Naive B cell (primary cell): ENCODE data around the gene ACADS. TPM values are rescaled to one million over a fixed set of nuclear protein-coding genes. Genes with fewer than 3 reads are reported as not detected.

ENCODE experiments used
- ATAC-seq, 2 donors: fragments of 150-1000 bp; cut with Tn5 transposase; 2 replicates each; pipeline ENCODE4 v1.10.0; 2021; ENCODE audit warnings: low read depth in 2 of 2, mild to moderate bottlenecking in 2 of 2, moderate library complexity in 2 of 2
- DNase-seq: peaks from one replicate; pipeline ENCODE4 v3.0.0; 2022
- H3K27ac Mint-ChIP-seq, 6 donors: one replicate each; pipeline ENCODE4 v1.8.0; 2020 to 2022; ENCODE audit warnings: mild to moderate bottlenecking in 6 of 6, mixed read lengths in 6 of 6, moderate library complexity in 5 of 6, inconsistent platforms in 2 of 6
- H3K27me3 Mint-ChIP-seq, 3 donors: one replicate each; pipeline ENCODE4 v1.8.0; 2021 to 2022; ENCODE audit warnings: mixed read lengths in 3 of 3, mild to moderate bottlenecking in 1 of 3
- H3K36me3 Mint-ChIP-seq, 2 donors: one replicate each; pipeline ENCODE4 v1.8.0; 2020 to 2022; ENCODE audit warnings: mixed read lengths in 2 of 2, inconsistent platforms in 1 of 2, mild to moderate bottlenecking in 1 of 2
- H3K4me1 Mint-ChIP-seq, 3 donors: one replicate each; pipeline ENCODE4 v1.8.0; 2020 to 2022; ENCODE audit warnings: mixed read lengths in 3 of 3, inconsistent platforms in 1 of 3, mild to moderate bottlenecking in 1 of 3, moderate library complexity in 1 of 3
- H3K4me3 Mint-ChIP-seq, 8 donors: one replicate each; pipeline ENCODE4 v1.8.0; 2020 to 2022; ENCODE audit warnings: mild to moderate bottlenecking in 8 of 8, mixed read lengths in 8 of 8, moderate library complexity in 8 of 8, inconsistent platforms in 2 of 8
- H3K9me3 Mint-ChIP-seq, 7 donors: one replicate each; pipeline ENCODE4 v1.8.0; 2020 to 2022; ENCODE audit warnings: mixed read lengths in 7 of 7, mild to moderate bottlenecking in 5 of 7, inconsistent platforms in 2 of 7, moderate library complexity in 1 of 7
- polyA plus RNA-seq, 6 donors: library from polyadenylated mRNA; unstranded; fragments of 300-500 nt; fragmentation: Illumina TruSeq; gene quantifications; one replicate each; pipeline ENCODE4 v1.2.3, GENCODE V29; 2021; ENCODE audit warnings: low read depth in 6 of 6

The ACADS gene
- polyA plus RNA-seq, 6 donors from 2014 or later, result 3.4 to 17.4 (median 7.7) TPM

DNA sequence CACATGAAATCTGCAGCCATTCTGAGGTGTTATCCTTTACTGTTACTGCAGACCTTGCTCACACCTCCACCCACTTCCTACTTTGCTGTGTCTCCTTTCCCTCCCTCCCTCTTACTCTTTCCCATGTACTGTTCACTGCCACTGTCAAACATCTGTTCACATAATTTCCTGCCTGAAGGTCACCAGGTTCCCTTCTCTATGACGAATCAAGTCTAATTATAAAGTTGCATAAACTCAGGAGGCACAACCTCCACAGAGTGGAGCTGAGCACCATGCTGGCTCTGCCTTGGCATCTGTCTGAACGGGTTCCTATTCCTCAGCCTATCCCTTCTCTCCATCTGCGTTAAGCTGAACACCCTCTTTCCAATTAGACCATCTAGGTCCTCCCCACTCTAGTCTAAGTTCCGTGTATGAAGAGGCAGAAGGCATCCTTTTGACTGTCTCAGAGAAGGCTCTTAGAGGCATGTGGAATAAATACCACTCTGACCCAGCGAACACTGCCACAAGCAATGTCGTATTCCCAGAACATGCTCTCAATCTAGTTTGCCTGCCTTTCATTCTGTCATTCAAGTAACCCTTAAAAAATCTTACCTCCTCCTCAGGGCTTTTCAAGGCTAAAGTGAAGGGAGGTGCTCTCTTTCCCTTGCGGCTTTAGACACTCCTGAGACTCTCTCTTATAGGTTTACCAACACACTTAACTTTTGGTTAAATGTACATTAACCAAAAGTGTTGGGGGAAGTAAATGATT lies 48.7 kb downstream of the ACADS start:
- ATAC-seq (no peak), DNase-seq (no peak)
- H3K27me3 Mint-ChIP-seq, result no peaks in the 10 kb centered on the region
- H3K9me3 Mint-ChIP-seq, result no peaks in the 10 kb centered on the region
- peaks cover 12 to 23% (median 22%) of the 10 kb centered on the region in 3 donors for H3K4me1 Mint-ChIP-seq
- peaks cover 16 to 19% of the 10 kb centered on the region in 2 donors for H3K36me3 Mint-ChIP-seq
- H3K27ac Mint-ChIP-seq, result peak overlapping the region in 3 of 6 donors; percentile 36 to 82 (median 53)
- H3K4me3 Mint-ChIP-seq, result no peak overlapping the region

DNA sequence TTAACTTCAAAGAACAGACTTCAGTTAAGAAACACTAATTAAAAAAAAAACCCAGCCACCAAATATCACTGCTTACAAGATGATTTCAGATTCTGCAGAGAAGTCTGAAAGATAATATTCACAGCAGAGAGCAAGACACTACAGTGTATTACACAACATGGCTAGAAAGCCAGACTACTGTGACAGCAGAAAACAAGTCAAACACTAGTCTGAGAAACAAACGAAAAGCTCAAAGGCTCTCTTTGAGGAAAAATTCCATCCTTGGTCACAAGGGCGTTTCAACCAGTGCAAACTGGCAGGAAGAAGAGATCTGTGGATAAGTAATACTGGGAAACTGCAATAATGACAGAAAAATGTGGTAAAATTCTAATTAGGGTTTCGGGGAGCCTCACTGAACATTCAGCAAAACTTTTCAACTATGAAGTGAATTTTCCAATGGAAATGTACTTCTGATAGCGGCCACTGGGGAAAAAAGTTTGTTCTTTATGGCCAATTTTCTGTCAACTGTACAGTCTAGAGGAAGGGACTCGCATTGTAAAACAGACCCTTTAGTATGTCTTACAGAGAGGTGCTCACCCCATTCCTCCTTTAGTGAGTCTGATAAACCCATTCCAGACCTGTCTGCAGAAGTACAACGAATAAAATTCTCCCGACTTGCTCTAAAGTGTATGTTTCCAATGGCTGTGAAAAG lies 50.4 kb downstream of the ACADS start:
- Mint-ChIP-seq H3K9me3 (no peaks in the 10 kb centered on the region), H3K27ac (peak overlapping the region in 2 of 6 donors; percentile 39 to 56), H3K36me3 (peaks cover 8 to 19% of the 10 kb centered on the region in 2 donors), H3K4me1 (peaks cover 5 to 18% (median 17%) of the 10 kb centered on the region in 3 donors), H3K4me3 (no peak overlapping the region), H3K27me3 (no peaks in the 10 kb centered on the region)
- no peak for DNase-seq
- ATAC-seq, result no peak

DNA sequence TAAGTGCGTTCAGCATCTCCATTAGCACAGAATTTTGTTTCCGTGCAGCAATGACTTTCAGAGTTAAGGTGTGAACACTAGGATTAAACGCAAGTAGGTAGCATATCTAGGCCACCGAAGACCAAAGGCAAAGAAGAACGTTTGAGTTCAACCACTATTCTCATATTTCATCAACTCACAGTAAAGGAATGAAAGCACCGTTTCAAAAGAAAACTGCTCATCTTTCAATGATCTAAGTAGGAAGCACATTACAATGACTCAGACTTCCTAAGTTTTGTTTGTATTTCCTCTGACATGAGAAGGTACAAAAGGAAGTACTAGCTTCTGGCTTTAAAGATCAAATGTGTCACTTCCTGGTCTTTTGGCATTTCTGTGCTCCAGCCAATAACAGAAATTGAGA lies 57.6 kb downstream of the ACADS start:
- Mint-ChIP-seq H3K9me3 (no peaks in the 10 kb centered on the region), H3K27me3 (no peaks in the 10 kb centered on the region), H3K36me3 (peaks cover 8 to 10% of the 10 kb centered on the region in 2 donors), H3K4me3 (no peak overlapping the region), H3K4me1 (peaks cover 0 to 6% (median 6%) of the 10 kb centered on the region in 3 donors), H3K27ac (peak overlapping the region in 1 of 6 donors; percentile 7)
- DNase-seq (no peak), ATAC-seq (no peak)

DNA sequence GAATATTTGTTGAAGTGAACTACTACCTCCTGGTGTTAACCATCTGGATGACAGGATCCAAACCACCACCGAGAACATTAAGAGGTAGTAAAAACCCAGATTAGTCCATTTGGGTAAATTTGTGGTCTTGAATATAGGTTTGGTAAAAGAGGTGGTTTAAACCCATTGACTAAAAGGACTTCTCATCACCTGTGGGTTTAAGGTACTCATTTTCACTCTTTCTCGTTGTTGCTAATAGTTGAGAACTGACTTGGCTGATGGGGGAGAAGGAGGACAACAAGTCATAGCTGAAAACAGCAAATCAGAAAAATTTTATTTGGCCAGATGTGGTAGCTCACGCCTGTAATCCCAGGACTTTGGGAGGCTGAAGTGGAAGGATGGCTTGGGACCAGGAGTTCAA lies 59.2 kb downstream of the ACADS start:
- H3K4me1 Mint-ChIP-seq, result peaks cover 8 to 14% (median 13%) of the 10 kb centered on the region in 3 donors

DNA sequence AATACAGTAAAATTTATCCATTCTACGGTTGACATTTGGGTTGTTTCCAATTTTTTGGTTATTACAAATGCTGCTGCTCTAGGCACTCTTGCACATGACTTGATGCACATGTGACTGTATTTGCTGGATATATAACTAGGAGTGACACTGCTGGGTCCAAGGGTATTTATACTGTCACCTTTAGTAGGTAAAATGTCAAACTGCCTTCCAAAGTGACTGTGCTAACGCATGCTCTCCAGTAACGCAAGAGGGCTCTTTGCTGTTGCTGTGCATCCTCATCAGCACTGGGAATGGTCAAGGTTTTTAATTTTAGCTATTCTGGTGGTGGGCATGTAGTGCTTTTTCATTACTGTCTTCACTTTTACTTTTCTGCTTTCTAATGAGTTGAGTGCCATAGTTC lies 62.3 kb downstream of the ACADS start:
- no peak for ATAC-seq
- Mint-ChIP-seq H3K27ac (peak overlapping the region in 2 of 6 donors; percentile 20 to 49), H3K4me3 (no peak overlapping the region), H3K27me3 (no peaks in the 10 kb centered on the region), H3K9me3 (no peaks in the 10 kb centered on the region), H3K4me1 (peaks cover 17 to 26% (median 18%) of the 10 kb centered on the region in 3 donors), H3K36me3 (peaks cover 15 to 18% of the 10 kb centered on the region in 2 donors)
- DNase-seq, result no peak

More for the DNA sequence above, 59.2 kb downstream of the ACADS start:
- Mint-ChIP-seq H3K36me3 (peaks cover 15 to 18% of the 10 kb centered on the region in 2 donors), H3K4me3 (no peak overlapping the region), H3K9me3 (no peaks in the 10 kb centered on the region), H3K27me3 (no peaks in the 10 kb centered on the region), H3K27ac (peak overlapping the region in 1 of 6 donors; percentile 70)
- no peak for DNase-seq
- ATAC-seq, result no peak

Other genes with a start within 250 kb of the ACADS start
- 100 to 1,000 TPM; 206 to 326 (median 268) TPM for gene DYNLL1, start 229.7 kb upstream of the ACADS start, polyA plus RNA-seq
- gene COQ5, start 196.7 kb upstream of the ACADS start, polyA plus RNA-seq, result 10 to 100 TPM; 25.2 to 56.5 (median 35.1) TPM
- 100 to 1,000 TPM in 2 of 6 donors, 10 to 100 TPM in 4; 77.2 to 133 (median 94.7) TPM for gene RNF10, start 191.5 kb upstream of the ACADS start, polyA plus RNA-seq
- gene POP5, start 144.4 kb upstream of the ACADS start, polyA plus RNA-seq, result 100 to 1,000 TPM in 2 of 6 donors, 10 to 100 TPM in 4; 68.7 to 116 (median 94.6) TPM
- not detected for gene CABP1, start 85.2 kb upstream of the ACADS start, polyA plus RNA-seq
- 10 to 100 TPM; 32.0 to 43.8 (median 33.8) TPM for gene MLEC, start 38.7 kb upstream of the ACADS start, polyA plus RNA-seq
- 1 to 10 TPM in 5 of 6 donors, not detected in 1; 6.4 to 9.5 (median 7.3) TPM for gene UNC119B, start 15.4 kb upstream of the ACADS start, polyA plus RNA-seq
- gene SPPL3, start 178.5 kb downstream of the ACADS start, polyA plus RNA-seq, result 10 to 100 TPM; 17.5 to 47.5 (median 30.1) TPM